Chondrocyte (in vitro differentiated cells): ENCODE measurements around the gene CTCF. TPM values are rescaled to one million over a fixed set of nuclear protein-coding genes. Genes with fewer than 3 reads are reported as not detected.

Experiments used
- DNase-seq: peaks from one replicate; pipeline ENCODE4 v3.0.0; 2021; ENCODE audit warnings: mixed read lengths, low spot score
- H3K27ac Mint-ChIP-seq: one replicate; pipeline ENCODE4 v1.8.0; 2021; ENCODE audit warnings: mild to moderate bottlenecking, moderate library complexity, mixed read lengths; ENCODE audit not compliant: unreplicated experiment
- H3K27me3 Mint-ChIP-seq: 2 replicates; pipeline ENCODE4 v1.8.0; 2021; ENCODE audit warnings: low read depth, mixed read lengths
- H3K36me3 Mint-ChIP-seq: 2 replicates; pipeline ENCODE4 v1.8.0; 2021; ENCODE audit warnings: low read depth, mixed read lengths
- H3K4me1 Mint-ChIP-seq: 2 replicates; pipeline ENCODE4 v1.8.0; 2021; ENCODE audit warnings: low read depth, mild to moderate bottlenecking, mixed read lengths
- H3K4me3 Mint-ChIP-seq: one replicate; pipeline ENCODE4 v1.8.0; 2021; ENCODE audit warnings: mild to moderate bottlenecking, moderate library complexity, mixed read lengths; ENCODE audit not compliant: unreplicated experiment
- H3K9me3 Mint-ChIP-seq: 2 replicates; pipeline ENCODE4 v1.8.0; 2021; ENCODE audit warnings: low read depth, mixed read lengths
- CTCF ChIP-seq: fragments of 200-600 bp; sonication (generic); IDR thresholded peaks from 2 replicates; pipeline ENCODE4 v1.5.0; 2021; ENCODE audit warnings: antibody characterized with exemption, mild to moderate bottlenecking, moderate library complexity
- total RNA-seq: library from RNA; stranded (reverse); gene quantifications from 3 replicates; pipeline ENCODE4 v1.2.1, GENCODE V29; 2021

Gene CTCF
- total RNA-seq, 1 donor from 2014 or later: 31.2 TPM

GRCh38 chr16:67605641-67606040 is 43.3 kb downstream of the CTCF start:
- TF ChIP-seq CTCF: no peak
- DNase-seq: no peak
- H3K4me1 Mint-ChIP-seq: peaks cover 17% of the 10 kb centered on the region
- H3K9me3 Mint-ChIP-seq: no peaks in the 10 kb centered on the region
- no peaks in the 10 kb centered on the region for H3K27me3 Mint-ChIP-seq
- H3K27ac Mint-ChIP-seq: no peak overlapping the region
- H3K36me3 Mint-ChIP-seq: peaks cover 2% of the 10 kb centered on the region
- H3K4me3 Mint-ChIP-seq: no peak overlapping the region

GRCh38 chr16:67606632-67607031 is 44.3 kb downstream of the CTCF start:
- DNase-seq: no peak
- Mint-ChIP-seq H3K4me3 (no peak overlapping the region), H3K9me3 (no peaks in the 10 kb centered on the region), H3K27ac (no peak overlapping the region), H3K27me3 (no peaks in the 10 kb centered on the region), H3K4me1 (peaks cover 7% of the 10 kb centered on the region), H3K36me3 (peaks cover 7% of the 10 kb centered on the region)
- no peak for TF ChIP-seq CTCF

DNA sequence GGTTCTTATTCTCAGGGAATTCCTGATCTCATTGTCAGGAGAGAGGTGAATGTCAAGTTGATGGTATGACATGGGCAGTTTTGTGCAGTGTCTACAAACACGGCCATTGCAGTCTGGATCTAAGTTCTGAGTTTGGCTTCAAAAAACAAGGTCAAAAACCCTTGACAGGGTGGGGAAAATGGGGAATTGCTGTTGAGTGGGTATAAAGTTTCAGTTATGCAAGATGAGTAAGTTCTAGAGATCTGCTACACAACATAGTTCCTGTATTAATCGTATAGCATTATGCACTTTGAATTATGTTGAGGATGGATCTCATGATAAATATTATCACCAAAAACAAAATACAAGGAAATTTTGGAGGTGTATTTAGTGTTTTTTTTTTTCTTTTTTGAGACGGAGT is 46.0 kb downstream of the CTCF start:
- no peaks in the 10 kb centered on the region for H3K27me3 Mint-ChIP-seq
- peaks cover 10% of the 10 kb centered on the region for H3K36me3 Mint-ChIP-seq
- no peak overlapping the region for H3K4me3 Mint-ChIP-seq
- peak overlapping the region; percentile 61 for H3K27ac Mint-ChIP-seq
- TF ChIP-seq CTCF: no peak
- no peaks in the 10 kb centered on the region for H3K9me3 Mint-ChIP-seq
- no peak for DNase-seq
- H3K4me1 Mint-ChIP-seq: peaks cover 3% of the 10 kb centered on the region

- Mint-ChIP-seq H3K36me3 (peaks cover 19% of the 10 kb centered on the region), H3K27me3 (no peaks in the 10 kb centered on the region), H3K4me3 (no peak overlapping the region), H3K9me3 (no peaks in the 10 kb centered on the region), H3K4me1 (no peaks in the 10 kb centered on the region), H3K27ac (no peak overlapping the region)
- TF ChIP-seq CTCF: peak; percentile 39
- DNase-seq: no peak
Measured at GRCh38 chr16:67613808-67614207, 51.5 kb downstream of the CTCF start.

DNA sequence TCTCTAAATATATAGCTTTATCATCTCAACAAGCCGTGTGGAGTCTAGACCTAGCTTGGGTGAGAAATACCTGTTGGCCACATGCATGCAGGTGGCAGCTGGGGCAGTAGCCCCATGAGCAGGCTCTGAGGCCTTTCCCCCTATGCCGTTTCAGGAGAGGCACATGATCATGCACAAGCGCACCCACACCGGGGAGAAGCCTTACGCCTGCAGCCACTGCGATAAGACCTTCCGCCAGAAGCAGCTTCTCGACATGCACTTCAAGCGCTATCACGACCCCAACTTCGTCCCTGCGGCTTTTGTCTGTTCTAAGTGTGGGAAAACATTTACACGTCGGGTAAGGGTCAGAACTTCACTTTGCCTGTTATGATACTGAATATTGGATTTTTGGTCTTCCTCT is 65.9 kb downstream of the CTCF start:
- Mint-ChIP-seq H3K4me1 (no peaks in the 10 kb centered on the region), H3K9me3 (no peaks in the 10 kb centered on the region), H3K27ac (no peak overlapping the region), H3K36me3 (peaks cover 24% of the 10 kb centered on the region), H3K27me3 (no peaks in the 10 kb centered on the region), H3K4me3 (no peak overlapping the region)
- DNase-seq: no peak
- TF ChIP-seq CTCF: no peak
